ACHN (cell line): ENCODE data around the gene DOHH.
"Not testable (repeated sequence)": the region's sequence is repeated elsewhere in the genome, so short reads cannot be mapped to it uniquely, and the experiment has no call there.

ENCODE experiments used
- DNase-seq: peaks from one replicate; pipeline ENCODE4 v3.0.0-alpha.2; 2015
- in situ Hi-C: cut with HindIII; loops from 2 replicates; pipeline ENCODE4 v1.10.0; 2017; ENCODE audit warnings: low sequenced_read_pairs, low pct_ligation_motif_present, low pct_unique_long_range_greater_than_20kb

The DOHH gene

DNA sequence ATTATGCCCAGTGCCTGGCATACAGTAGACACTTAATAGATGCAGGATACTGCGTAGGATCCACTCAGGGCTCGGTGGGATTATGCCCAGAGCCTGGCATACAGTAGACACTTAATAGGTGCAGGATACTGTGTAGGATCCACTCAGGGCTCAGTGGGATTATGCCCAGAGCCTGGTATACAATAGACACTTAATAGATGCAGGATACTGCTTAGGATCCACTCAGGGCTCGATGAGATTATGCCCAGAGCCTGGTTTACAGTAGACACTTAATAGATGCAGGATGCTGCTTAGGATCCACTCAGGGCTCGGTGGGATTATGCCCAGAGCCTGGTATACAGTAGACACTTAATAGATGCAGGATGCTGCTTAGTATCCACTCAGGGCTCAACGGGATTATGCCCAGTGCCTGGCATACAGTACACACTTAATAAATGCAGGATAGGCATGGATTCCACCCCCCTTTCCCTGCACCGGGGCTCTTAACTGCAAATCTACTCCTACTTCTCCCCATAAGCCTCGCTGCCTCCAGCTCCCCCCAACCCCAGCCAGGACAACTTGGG is 45.0 kb downstream of the DOHH start:
- in situ Hi-C loops, result no loop called here
- DNase-seq, result no peak

DNA sequence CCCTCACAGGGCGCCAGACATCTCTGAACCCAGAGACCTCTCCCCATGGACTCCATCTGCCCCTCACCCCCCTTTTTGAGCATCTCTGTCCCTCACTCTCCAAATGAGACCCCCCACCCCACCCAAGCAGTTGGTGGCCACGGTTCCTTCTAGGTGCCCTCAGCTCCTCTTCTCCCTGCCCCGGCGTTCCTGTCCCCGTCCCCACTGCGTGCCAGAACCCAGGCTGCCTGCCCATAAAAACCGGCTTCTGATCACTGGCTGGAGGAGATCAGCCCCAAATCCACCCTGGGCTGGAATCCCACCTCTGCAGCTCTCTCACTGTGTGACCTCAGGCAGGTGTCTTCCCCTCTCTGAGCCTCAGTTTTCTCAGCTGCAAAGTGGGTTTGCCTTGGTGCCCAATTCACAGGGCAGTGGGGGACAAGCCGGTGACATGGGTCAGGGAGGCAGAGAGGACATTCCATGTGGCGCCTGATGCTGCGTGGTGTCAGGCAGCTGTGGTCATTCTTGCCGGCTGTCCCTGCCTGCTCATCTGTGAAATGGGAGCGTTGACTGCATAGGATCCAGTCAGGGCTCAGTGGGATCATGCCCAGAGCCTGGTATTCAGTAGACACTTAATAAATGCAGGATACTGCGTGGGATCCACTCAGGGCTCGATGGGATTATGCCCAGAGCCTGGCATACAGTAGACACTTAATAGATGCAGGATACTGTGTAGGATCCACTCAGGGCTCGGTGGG is 45.6 kb downstream of the DOHH start:
- no peak for DNase-seq
- in situ Hi-C loops, result no loop called here

DNA sequence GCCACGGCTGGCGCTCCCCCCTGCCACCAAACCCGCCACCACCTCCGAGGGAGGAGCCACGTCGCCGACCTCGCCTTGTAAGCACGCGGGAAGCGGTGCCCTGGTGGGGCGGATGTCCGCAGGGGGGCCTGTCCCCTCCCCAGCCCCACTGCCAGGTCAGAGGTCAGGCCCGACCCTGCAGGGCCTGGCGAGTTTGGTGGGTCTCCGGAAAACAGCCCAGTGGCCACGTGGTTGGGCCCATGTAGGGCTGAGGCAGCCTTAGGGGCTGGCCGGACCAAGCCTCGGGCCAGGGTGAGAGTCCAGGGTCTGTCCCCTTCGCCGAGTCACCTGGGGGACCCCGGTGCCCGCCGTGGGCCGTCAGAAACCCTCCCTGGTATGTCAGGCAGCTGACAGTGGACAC is 46.6 kb downstream of the DOHH start:
- in situ Hi-C loops, result no loop called here
- DNase-seq, result no peak

DNA sequence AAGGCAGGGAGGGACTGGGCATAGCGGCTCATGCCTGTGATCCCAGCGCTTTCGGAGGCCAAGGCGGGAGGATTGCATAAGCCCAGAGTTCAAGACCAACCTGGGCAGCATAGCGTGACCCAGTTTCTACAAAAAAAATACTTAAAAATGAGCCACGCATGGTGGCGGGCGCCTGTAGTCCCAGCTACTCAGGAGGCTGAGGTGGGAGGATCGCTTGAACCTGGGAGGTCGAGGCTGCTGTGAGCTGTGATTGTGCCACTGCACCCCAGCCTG is 47.6 kb downstream of the DOHH start:
- DNase-seq, in situ Hi-C loops: not testable (repeated sequence)

GRCh38 chr19:3452171-3452941 is 48.1 kb downstream of the DOHH start:
- DNase-seq, result no peak
- in situ Hi-C loops, result no loop called here

DNA sequence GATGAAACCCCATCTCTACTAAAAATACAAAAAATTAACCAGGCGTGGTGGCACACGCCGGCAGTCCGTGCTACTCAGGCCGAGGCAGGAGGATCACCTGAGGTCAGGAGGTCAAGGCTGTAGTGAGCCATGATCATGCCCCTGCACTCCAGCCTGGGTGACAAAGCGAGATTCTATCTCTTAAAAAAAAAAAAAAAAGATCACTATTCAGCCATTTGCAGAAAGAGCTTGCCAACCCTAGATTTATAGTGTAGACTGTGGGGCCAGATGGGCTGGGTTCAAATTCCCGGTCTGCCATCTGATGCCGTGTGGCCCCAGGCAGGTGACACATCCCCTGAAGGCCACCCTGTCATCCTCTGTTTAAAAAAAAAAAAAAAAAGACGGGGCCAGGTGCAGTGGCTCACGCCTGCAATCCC is 49.0 kb downstream of the DOHH start:
- in situ Hi-C loops, result no loop called here
- DNase-seq, result no peak

DNA sequence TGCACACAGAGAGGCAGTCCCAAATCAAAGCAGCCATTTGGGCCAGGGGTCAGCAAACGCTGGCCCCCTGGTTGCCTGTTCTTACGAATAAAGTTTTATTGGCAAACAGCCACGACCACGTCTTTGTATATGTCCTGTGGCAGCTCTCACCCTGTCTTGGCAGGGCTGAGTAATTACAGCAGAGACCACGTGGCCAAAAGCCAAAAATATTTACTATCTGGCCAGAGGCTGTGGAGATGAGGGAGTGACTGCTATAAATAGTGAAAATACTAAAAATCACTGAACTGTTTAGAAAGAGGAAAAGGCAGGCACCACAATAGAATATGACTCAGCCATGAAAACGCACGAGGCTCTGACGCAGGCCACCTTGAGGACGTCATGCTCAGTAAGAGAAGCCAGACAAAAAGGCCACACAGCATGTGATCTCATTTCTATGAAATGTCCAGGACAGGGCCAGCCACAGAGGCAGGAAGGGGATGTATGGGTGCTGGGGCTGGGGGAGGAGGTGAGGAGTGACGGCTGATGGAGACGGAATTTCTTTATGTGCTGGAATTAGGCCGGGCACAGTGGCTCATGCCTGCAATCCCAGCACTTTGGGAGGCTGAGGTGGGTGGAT is 49.6 kb downstream of the DOHH start:
- DNase-seq, result peak; percentile 98
- in situ Hi-C loops, result no loop called here

- no peak for DNase-seq
- in situ Hi-C loops, result no loop called here
Observed at GRCh38 chr19:3448616-3449334, 51.7 kb downstream of the DOHH start.

DNA sequence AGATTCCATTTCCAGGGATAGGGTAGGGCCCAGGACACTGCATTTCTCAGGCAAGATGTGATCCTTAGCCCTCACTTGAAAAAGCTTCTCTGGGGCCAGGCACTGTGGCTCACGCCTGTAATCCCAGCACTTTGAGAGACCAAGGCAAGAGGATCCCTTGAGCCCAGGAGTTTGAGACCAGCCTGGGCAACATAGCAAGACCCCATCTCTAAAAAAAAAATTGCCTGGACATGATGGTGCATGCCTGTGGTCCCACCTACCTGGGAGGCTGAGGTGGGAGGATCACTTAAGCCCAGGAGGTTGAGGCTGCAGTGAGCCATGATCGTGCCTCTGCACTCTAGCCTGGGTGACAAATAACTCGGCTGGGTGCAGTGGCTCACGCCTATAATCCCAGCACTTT is 53.8 kb downstream of the DOHH start:
- in situ Hi-C loops, DNase-seq: not testable (repeated sequence)

GRCh38 chr19:3444695-3445234 is 55.7 kb downstream of the DOHH start:
- DNase-seq, result no peak
- in situ Hi-C loops, result no loop called here

GRCh38 chr19:3443840-3444694 is 56.4 kb downstream of the DOHH start:
- in situ Hi-C loops, result no loop called here
- DNase-seq, result no peak

- DNase-seq, result no peak
Observed at GRCh38 chr19:3442487-3443071, 57.9 kb downstream of the DOHH start.

DNA sequence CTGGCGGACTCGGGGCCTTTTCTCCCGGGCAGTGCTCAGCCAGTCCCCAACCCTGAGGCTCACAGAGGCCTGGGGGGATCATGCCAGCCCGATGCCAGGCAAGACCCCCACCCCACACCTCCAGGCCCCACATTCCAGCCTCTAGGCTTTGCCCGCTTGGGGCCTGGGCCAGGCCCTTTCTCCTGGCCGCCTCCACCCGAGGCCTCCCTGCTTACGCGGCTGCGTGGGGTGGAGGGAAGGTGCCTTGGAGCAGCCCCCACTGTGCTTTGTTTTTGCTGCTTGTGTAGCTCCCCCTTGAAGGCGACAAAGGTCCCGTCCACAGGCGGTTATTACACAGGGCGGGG is 58.5 kb downstream of the DOHH start:
- in situ Hi-C loops, result no loop called here
- DNase-seq, result no peak

More at GRCh38 chr19:3442487-3443071, 57.9 kb downstream of the DOHH start:
- in situ Hi-C loops, result no loop called here

DNA sequence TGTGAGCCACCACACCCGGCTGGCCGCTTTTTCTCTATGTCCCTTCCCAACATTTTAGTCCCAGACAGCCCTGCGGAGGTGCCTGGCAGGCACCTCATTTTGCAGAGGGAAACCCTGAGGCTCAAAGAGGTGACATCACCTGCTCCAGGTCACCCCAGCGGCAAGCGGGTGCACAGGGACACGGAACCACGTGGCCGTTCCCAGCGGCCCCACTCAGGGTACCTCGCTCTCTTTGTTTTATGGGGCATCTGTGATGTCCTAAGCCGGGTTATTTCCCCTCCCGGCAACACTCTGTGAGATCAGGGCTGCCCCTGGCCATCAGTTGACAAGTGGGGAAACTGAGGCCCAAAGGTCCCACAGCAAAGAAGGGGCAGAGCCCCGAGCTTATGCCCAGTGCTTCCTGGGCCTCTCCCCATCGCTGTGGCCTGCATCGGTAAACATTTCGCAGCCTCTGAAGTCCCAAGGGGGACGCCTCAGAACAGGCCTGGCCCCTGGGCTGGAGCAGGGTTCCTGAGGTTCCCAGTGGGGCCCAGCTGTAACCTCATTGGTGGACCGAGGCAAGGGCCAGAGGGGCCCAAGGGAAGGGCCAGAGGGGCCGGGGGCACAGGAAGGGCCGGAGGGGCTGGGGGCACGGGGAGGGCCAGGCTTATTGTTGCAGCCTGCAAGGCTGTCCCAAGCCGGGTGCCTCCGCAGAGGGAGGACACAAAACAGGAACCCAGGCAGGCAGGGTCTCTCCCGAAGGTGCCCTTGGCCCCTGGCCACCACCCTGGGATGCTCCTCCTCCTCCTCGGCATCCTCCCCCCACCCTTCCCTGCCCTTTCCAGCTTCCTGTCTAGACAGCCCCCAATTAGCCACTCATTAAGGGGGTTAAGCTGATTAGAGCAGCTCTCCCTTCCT is 59.1 kb downstream of the DOHH start:
- in situ Hi-C loops, result no loop called here

More for the DNA sequence above, 59.1 kb downstream of the DOHH start:
- DNase-seq, result no peak
